Smooth muscle cell (in vitro differentiated cells): Measurements from ENCODE around the gene PLCG1. TPM values are rescaled to one million over a fixed set of nuclear protein-coding genes. Genes with fewer than 3 reads are reported as not detected.

Experiments
- DNase-seq: peaks from one replicate; lab custom pipeline; 2025; ENCODE audit not compliant: unreplicated experiment; lab: John Stamatoyannopoulos, UW
- H2AFZ ChIP-seq: fragments of 200-600 bp; sonication (generic); 2 replicates; pipeline ENCODE4 v1.6.0; 2016; ENCODE audit warnings: antibody characterized with exemption, low read depth, mild to moderate bottlenecking
- H3F3A ChIP-seq: fragments of 200-600 bp; sonication (generic); 2 replicates; pipeline ENCODE4 v1.6.0; 2017; ENCODE audit warnings: antibody characterized with exemption, low read depth
- H3K27ac ChIP-seq: fragments of 200-600 bp; sonication (generic); 2 replicates; pipeline ENCODE4 v1.5.1; 2016; ENCODE audit warnings: low read depth, mild to moderate bottlenecking
- H3K27me3 ChIP-seq: fragments of 200-600 bp; sonication (generic); 2 replicates; pipeline ENCODE4 v1.6.1; 2016; ENCODE audit warnings: low read depth, mild to moderate bottlenecking
- H3K36me3 ChIP-seq: fragments of 200-600 bp; sonication (generic); 2 replicates; pipeline ENCODE4 v1.5.1; 2016; ENCODE audit warnings: low read depth
- H3K4me1 ChIP-seq: fragments of 200-600 bp; sonication (generic); 2 replicates; pipeline ENCODE4 v1.5.1; 2016; ENCODE audit warnings: low read depth
- H3K4me2 ChIP-seq: fragments of 200-600 bp; sonication (generic); 2 replicates; pipeline ENCODE4 v1.6.0; 2016; ENCODE audit warnings: mild to moderate bottlenecking
- H3K4me3 ChIP-seq: fragments of 200-600 bp; sonication (generic); 2 replicates; pipeline ENCODE4 v1.5.1; 2016; ENCODE audit warnings: mild to moderate bottlenecking
- H3K79me2 ChIP-seq: fragments of 200-600 bp; sonication (generic); 2 replicates; pipeline ENCODE4 v1.6.0; 2016; ENCODE audit warnings: low read depth, mild to moderate bottlenecking
- H3K9ac ChIP-seq: fragments of 200-600 bp; sonication (generic); 2 replicates; pipeline ENCODE4 v1.6.0; 2016; ENCODE audit warnings: low read depth
- H3K9me3 ChIP-seq: fragments of 200-600 bp; sonication (generic); replicated peaks from 2 replicates; pipeline ENCODE4 v1.5.1; 2016; ENCODE audit warnings: low read depth
- H4K20me1 ChIP-seq: fragments of 200-600 bp; sonication (generic); 2 replicates; pipeline ENCODE4 v1.6.0; 2016; ENCODE audit warnings: low read depth
- WGBS: methylation state at CpG from one replicate; pipeline ENCODE4 v1.1.7; 2016; ENCODE audit warnings: low lambda C conversion rate; 5-methylcytosine and 5-hydroxymethylcytosine counted together
- polyA plus RNA-seq: library from polyadenylated mRNA; unstranded; fragments of >200 nt; fragmentation: Nextera tagmentation; extraction: Ambion mirVana; gene quantifications from 2 replicates; pipeline ENCODE4 v1.2.1, GENCODE V29; 2016
- total RNA-seq: library from RNA; depleted of rRNA; stranded (reverse); fragments of >200 nt; gene quantifications from 2 replicates; pipeline ENCODE4 v1.2.3, GENCODE V29; 2014
- TF ChIP-seq, protein P1 (sequence below): fragments of 200-600 bp; sonication (generic); IDR thresholded peaks from 2 replicates; pipeline ENCODE4 v1.5.1; 2017; ENCODE audit warnings: borderline replicate concordance, mild to moderate bottlenecking, antibody characterized with exemption; ENCODE audit not compliant: insufficient read depth, poor library complexity, severe bottlenecking

The PLCG1 gene
- total and polyA plus RNA-seq, 2 experiments from 2014 or later, result 36.9 to 45.2 TPM

DNA sequence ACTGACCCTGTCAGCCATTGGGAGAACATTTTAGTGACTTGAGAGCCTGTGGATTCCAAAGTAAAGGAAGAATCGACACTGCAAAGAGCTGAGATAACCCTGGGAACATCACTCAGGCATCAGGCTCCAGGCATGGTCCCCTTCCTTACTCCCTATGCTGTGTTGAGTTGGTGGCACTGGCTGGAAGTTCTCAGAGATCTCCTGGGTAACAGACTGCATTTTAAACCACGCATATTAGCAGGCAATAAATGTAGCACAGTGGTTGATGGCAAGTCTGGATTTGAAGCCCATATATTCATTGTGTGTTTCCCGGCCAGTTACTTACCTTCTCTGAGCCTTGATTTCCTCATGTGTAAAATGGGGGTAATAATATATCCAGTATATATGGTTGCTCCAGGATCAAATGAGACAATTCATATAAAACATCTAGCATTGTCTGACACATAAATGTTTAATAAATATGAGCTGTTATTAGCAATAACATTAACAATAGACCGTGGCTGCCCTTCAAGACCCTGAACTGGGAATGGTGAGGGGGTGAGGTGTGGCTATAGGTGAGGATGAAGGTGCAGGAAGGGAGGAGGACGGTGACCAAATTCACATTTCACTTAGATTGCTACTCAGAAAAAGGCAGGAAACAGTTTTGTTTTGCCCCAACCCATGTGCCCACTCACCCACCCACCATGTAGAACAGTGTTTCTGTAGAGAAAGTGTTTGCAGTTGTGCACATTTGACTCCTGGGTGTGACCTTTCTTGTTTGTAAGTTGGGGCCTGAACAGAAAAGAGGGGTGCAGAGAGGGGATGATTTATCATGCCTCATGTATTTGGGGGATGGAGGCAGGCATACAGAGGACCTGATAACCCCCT lies 2.1 kb downstream of the PLCG1 start:
- H3K27me3 ChIP-seq, result no peaks in the 10 kb centered on the region
- H3F3A ChIP-seq, result peaks cover 7% of the 10 kb centered on the region
- H2AFZ ChIP-seq, result no peak overlapping the region
- H3K9me3 ChIP-seq, result no peaks in the 10 kb centered on the region
- peaks cover 16% of the 10 kb centered on the region for H3K4me1 ChIP-seq
- H4K20me1 ChIP-seq, result peaks cover 65% of the 10 kb centered on the region
- DNase-seq, result no peak
- no peaks in the 10 kb centered on the region for H3K36me3 ChIP-seq
- H3K27ac ChIP-seq, result peak overlapping the region; percentile 74
- H3K79me2 ChIP-seq, result peaks cover 71% of the 10 kb centered on the region
- peak overlapping the region; percentile 96 for H3K4me3 ChIP-seq
- 79% methylated on average over 5 of the region's 5 CpGs for WGBS
- H3K9ac ChIP-seq, result no peak overlapping the region
- peak overlapping the region; percentile 91 for H3K4me2 ChIP-seq
- TF ChIP-seq, protein P1, sequence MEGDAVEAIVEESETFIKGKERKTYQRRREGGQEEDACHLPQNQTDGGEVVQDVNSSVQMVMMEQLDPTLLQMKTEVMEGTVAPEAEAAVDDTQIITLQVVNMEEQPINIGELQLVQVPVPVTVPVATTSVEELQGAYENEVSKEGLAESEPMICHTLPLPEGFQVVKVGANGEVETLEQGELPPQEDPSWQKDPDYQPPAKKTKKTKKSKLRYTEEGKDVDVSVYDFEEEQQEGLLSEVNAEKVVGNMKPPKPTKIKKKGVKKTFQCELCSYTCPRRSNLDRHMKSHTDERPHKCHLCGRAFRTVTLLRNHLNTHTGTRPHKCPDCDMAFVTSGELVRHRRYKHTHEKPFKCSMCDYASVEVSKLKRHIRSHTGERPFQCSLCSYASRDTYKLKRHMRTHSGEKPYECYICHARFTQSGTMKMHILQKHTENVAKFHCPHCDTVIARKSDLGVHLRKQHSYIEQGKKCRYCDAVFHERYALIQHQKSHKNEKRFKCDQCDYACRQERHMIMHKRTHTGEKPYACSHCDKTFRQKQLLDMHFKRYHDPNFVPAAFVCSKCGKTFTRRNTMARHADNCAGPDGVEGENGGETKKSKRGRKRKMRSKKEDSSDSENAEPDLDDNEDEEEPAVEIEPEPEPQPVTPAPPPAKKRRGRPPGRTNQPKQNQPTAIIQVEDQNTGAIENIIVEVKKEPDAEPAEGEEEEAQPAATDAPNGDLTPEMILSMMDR, result no peak

DNA sequence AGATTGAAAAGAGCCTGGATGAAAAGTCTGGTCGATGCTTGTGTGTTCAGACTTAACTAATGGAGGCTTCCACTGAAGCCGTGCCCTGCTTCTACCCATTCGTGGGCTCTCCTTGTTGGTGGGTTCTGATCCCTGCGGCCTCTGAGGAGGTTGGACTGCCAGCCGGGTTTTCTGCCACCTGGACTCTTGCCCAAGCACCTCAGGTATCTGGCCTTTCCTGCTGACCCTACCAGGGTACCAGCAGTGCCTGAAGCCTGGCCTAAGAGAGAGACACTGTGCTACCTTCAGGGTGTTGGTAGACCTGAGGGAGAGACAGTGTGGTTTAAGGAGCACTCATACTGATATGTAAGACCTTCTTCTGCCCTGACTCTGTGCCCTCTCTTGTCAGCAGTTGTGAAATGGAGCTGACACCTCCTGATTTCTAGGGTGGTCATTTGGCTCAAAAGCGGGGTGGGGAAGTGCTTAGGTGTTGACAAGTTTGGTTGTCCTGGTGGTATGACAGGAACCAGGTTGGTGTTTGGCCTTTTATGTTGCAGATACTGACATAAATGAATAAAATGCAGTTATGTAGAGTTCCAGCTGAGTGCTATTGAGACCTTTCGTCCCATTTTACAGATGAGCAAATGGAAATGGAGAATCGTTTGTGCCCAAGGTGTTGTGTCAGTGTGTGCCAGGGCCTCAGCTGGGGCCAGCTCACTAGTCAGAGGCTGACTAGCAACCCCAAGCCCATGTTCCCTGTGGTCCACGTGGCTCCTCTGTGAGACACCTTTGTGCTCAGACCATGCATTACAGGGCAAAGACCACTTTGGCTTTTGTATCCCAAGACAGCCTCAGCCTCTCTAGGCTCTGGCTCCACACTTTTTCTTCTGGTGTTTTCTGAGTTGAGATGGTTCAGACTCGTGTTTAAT lies 3.1 kb downstream of the PLCG1 start:
- Histone ChIP-seq H3K4me2 (peak overlapping the region; percentile 12), H3K9me3 (no peaks in the 10 kb centered on the region), H3K27ac (no peak overlapping the region), H3K4me1 (peaks cover 16% of the 10 kb centered on the region), H3F3A (peaks cover 6% of the 10 kb centered on the region), H3K4me3 (no peak overlapping the region), H2AFZ (no peak overlapping the region), H4K20me1 (peaks cover 76% of the 10 kb centered on the region), H3K27me3 (no peaks in the 10 kb centered on the region), H3K9ac (no peak overlapping the region), H3K79me2 (peaks cover 81% of the 10 kb centered on the region), H3K36me3 (no peaks in the 10 kb centered on the region)
- TF ChIP-seq, protein P1, result no peak
- no peak for DNase-seq
- WGBS, result 80% methylated on average over 10 of the region's 10 CpGs

DNA sequence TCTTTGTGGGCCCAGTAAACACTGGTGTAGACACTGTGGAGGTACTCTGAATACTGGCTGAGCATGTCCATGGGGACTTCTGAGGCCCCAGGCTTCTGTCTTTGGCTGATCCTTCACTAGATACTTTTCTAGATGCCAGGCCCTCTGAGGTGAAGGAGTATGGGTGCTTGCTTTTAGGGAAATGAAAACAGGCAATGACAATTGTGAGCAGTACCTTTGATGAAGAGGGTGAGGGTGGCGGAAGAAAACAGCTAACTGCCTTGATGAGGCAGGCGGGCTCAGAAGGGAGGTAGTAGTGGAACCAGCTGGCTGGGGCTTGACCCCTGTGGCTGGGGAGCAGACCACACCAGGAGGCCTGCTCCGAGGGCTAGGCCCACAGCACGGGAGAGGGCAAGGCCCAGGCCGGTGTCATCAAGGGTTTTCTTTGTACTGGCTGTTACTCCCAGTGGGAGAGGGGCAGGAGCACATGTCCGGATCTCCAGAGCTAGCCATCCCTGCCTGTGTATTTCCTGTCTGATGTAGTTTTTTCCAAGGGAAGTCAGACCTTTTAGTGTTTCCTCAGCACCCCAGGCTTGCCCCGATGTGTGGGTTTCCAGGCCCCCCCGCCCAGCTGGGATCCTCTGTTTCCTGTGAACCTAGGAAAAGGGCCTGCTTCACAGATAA lies 3.9 kb downstream of the PLCG1 start:
- Histone ChIP-seq H3K4me2 (peak overlapping the region; percentile 12), H3K27me3 (no peaks in the 10 kb centered on the region), H3K4me3 (no peak overlapping the region), H2AFZ (no peak overlapping the region), H4K20me1 (peaks cover 84% of the 10 kb centered on the region), H3K4me1 (peaks cover 16% of the 10 kb centered on the region), H3K36me3 (no peaks in the 10 kb centered on the region), H3F3A (no peaks in the 10 kb centered on the region), H3K79me2 (peaks cover 89% of the 10 kb centered on the region), H3K9me3 (no peaks in the 10 kb centered on the region), H3K27ac (peak overlapping the region; percentile 0), H3K9ac (no peak overlapping the region)
- 44% methylated on average over 8 of the region's 8 CpGs for WGBS
- no peak for DNase-seq
- TF ChIP-seq, protein P1, result no peak
